Hepatocyte (in vitro differentiated cells): Measurements from ENCODE around the gene SMIM43. TPM values are rescaled to one million over a fixed set of nuclear protein-coding genes. Genes with fewer than 3 reads are reported as not detected.

Experiments used
- DNase-seq: peaks from one replicate; pipeline ENCODE4 v3.0.0-alpha.2; 2016; ENCODE audit warnings: low spot score
- H2AFZ ChIP-seq: fragments of 200-600 bp; sonication (generic); 2 replicates; pipeline ENCODE4 v1.6.0; 2016; ENCODE audit warnings: antibody characterized with exemption, mild to moderate bottlenecking
- H3K27ac ChIP-seq: fragments of 200-600 bp; sonication (generic); 2 replicates; pipeline ENCODE4 v1.5.1; 2016; ENCODE audit warnings: mild to moderate bottlenecking
- H3K27me3 ChIP-seq: fragments of 200-600 bp; sonication (generic); 2 replicates; pipeline ENCODE4 v1.6.1; 2016
- H3K36me3 ChIP-seq: fragments of 200-600 bp; sonication (generic); replicated peaks from 2 replicates; pipeline ENCODE4 v1.5.1; 2016; ENCODE audit warnings: low read depth; ENCODE audit not compliant: insufficient read depth
- H3K4me1 ChIP-seq: fragments of 200-600 bp; sonication (generic); 2 replicates; pipeline ENCODE4 v1.5.1; 2016; ENCODE audit warnings: mild to moderate bottlenecking, moderate library complexity; ENCODE audit not compliant: insufficient read depth
- H3K4me2 ChIP-seq: fragments of 200-600 bp; sonication (generic); 2 replicates; pipeline ENCODE4 v1.6.0; 2016
- H3K4me3 ChIP-seq: fragments of 200-600 bp; sonication (generic); 2 replicates; pipeline ENCODE4 v1.5.1; 2016; ENCODE audit warnings: mild to moderate bottlenecking
- H3K79me2 ChIP-seq: fragments of 200-600 bp; sonication (generic); 2 replicates; pipeline ENCODE4 v1.6.0; 2017; ENCODE audit warnings: mild to moderate bottlenecking
- H3K9me2 ChIP-seq: fragments of 200-600 bp; sonication (generic); replicated peaks from 2 replicates; pipeline ENCODE4 v1.6.0; 2017; ENCODE audit warnings: mild to moderate bottlenecking; ENCODE audit not compliant: insufficient read depth
- H3K9me3 ChIP-seq: fragments of 200-600 bp; sonication (generic); 2 replicates; pipeline ENCODE4 v1.5.1; 2016; ENCODE audit warnings: low read depth, mild to moderate bottlenecking
- H4K20me1 ChIP-seq: fragments of 200-600 bp; sonication (generic); 2 replicates; pipeline ENCODE4 v1.6.0; 2016; ENCODE audit warnings: mild to moderate bottlenecking; ENCODE audit not compliant: insufficient read depth, poor library complexity, severe bottlenecking
- EZH2 ChIP-seq: fragments of 200-600 bp; sonication (generic); IDR thresholded peaks from 2 replicates; pipeline ENCODE4 v1.6.1; 2016; ENCODE audit warnings: antibody characterized with exemption, mild to moderate bottlenecking, borderline replicate concordance
- EZH2phosphoT487 ChIP-seq: fragments of 200-600 bp; sonication (generic); IDR thresholded peaks from one replicate; pipeline ENCODE4 v1.6.1; 2018; ENCODE audit warnings: antibody characterized with exemption, mild to moderate bottlenecking, low read depth, moderate library complexity; ENCODE audit not compliant: unreplicated experiment, severe bottlenecking
- WGBS: methylation state at CpG from one replicate; pipeline ENCODE4 v1.1.6; 2016; ENCODE audit warnings: low lambda C conversion rate; ENCODE audit errors: missing lambda C conversion rate; 5-methylcytosine and 5-hydroxymethylcytosine counted together
- polyA plus RNA-seq: library from polyadenylated mRNA; unstranded; fragments of >200 nt; fragmentation: Nextera tagmentation; extraction: Ambion mirVana; gene quantifications from 2 replicates; pipeline ENCODE4 v1.2.1, GENCODE V29; 2016
- total RNA-seq: library from RNA; depleted of rRNA; stranded (reverse); fragments of >200 nt; gene quantifications from 2 replicates; pipeline ENCODE4 v1.2.3, GENCODE V29; 2014
- TF ChIP-seq, protein P1 (sequence below): fragments of 200-600 bp; sonication (generic); IDR thresholded peaks from 2 replicates; pipeline ENCODE4 v1.5.1; 2016; ENCODE audit warnings: antibody characterized with exemption, mild to moderate bottlenecking; ENCODE audit not compliant: poor library complexity

SMIM43 gene
- total and polyA plus RNA-seq, 2 experiments from 2014 or later = 0.95 TPM; not detected in 1

DNA sequence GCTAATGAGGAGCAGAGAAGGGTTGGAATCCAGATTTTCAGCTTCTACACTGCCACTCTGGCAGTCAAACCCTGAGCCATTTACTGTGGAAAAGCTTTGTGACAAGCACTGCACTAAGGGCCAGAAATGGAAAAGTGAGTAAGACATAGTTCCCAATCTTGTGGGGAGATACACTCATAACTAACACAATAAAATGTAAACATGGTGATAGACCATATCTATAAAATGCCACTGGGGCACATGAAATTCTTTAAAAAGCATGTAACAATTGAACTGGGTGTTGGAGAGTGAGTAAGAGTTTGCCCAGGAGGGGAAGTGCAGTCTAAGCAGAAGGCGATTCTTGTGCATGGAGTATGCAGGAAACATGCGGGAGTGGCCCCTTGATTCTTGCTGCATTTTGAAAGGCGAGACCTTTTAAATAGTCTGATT lies 36.2 kb downstream of the SMIM43 start:
- no peak overlapping the region for H3K4me2 ChIP-seq
- no peaks in the 10 kb centered on the region for H3K27me3 ChIP-seq
- no peak for DNase-seq
- 76% methylated on average over 3 of the region's 3 CpGs for WGBS
- H3K4me3 ChIP-seq = no peak overlapping the region
- no peaks in the 10 kb centered on the region for H3K4me1 ChIP-seq
- no peak overlapping the region for H3K27ac ChIP-seq
- no peaks in the 10 kb centered on the region for H3K9me3 ChIP-seq
- TF ChIP-seq EZH2 (no peak), EZH2phosphoT487 (no peak)
- TF ChIP-seq, protein P1, sequence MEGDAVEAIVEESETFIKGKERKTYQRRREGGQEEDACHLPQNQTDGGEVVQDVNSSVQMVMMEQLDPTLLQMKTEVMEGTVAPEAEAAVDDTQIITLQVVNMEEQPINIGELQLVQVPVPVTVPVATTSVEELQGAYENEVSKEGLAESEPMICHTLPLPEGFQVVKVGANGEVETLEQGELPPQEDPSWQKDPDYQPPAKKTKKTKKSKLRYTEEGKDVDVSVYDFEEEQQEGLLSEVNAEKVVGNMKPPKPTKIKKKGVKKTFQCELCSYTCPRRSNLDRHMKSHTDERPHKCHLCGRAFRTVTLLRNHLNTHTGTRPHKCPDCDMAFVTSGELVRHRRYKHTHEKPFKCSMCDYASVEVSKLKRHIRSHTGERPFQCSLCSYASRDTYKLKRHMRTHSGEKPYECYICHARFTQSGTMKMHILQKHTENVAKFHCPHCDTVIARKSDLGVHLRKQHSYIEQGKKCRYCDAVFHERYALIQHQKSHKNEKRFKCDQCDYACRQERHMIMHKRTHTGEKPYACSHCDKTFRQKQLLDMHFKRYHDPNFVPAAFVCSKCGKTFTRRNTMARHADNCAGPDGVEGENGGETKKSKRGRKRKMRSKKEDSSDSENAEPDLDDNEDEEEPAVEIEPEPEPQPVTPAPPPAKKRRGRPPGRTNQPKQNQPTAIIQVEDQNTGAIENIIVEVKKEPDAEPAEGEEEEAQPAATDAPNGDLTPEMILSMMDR = no peak
- H4K20me1 ChIP-seq = no peaks in the 10 kb centered on the region
- H3K36me3 ChIP-seq = no peaks in the 10 kb centered on the region
- no peaks in the 10 kb centered on the region for H3K79me2 ChIP-seq
- no peaks in the 10 kb centered on the region for H3K9me2 ChIP-seq
- no peak overlapping the region for H2AFZ ChIP-seq

DNA sequence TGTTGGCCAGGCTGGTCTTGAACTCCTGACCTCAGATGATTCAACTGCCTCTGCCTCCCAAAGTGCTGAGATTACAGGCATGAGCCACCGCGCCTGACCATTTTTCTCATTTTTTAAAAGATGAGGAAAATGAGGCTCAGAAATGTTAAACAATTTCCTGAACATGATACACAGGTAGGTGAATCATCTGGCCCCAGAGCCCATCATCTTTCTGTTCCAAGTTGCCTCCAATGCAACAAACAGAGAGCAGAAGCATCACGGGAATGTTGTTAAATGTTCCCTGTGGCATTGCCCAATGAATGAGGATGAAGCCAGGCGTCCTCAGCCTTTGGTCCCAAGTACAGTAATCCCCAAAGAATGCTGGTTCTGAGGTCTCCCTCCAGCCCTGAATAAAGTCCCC lies 36.9 kb downstream of the SMIM43 start:
- DNase-seq = no peak
- TF ChIP-seq EZH2 (no peak), EZH2phosphoT487 (no peak)
- TF ChIP-seq, protein P1 = no peak
- H4K20me1 ChIP-seq = no peaks in the 10 kb centered on the region
- no peaks in the 10 kb centered on the region for H3K4me1 ChIP-seq
- H3K4me3 ChIP-seq = no peak overlapping the region
- H3K27ac ChIP-seq = no peak overlapping the region
- H3K9me2 ChIP-seq = no peaks in the 10 kb centered on the region
- H3K79me2 ChIP-seq = no peaks in the 10 kb centered on the region
- WGBS = 77% methylated on average over 4 of the region's 4 CpGs
- no peaks in the 10 kb centered on the region for H3K36me3 ChIP-seq
- H3K27me3 ChIP-seq = no peaks in the 10 kb centered on the region
- H3K4me2 ChIP-seq = no peak overlapping the region
- no peaks in the 10 kb centered on the region for H3K9me3 ChIP-seq
- no peak overlapping the region for H2AFZ ChIP-seq

DNA sequence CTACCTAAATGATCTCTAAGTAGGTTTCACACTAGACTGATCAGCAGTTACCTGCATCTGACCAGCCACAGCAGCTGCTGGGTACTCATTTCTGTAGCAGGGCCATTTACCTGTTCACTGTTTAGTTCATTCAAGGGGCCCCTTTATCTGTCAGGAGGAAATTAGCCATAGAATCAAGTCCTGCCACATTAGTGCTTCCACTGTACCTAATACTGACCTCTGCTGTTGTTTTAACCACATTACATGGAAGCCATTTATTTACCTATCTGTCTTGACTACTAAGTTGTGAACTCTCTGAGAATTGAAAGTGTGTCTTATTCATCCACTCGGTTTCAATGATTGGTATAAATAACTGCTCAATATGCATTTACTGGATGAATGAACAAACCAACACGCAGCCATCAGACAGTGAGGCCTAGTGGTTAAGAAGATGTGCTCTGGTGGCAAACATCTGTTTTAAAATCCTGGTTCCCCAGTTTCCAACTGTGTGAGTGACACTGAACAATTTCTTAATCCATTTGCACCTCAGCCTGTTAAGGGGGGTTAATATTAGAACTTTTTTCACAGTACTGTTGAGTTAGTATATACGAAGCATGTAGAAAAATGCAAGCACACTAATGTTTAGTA lies 38.2 kb downstream of the SMIM43 start:
- Histone ChIP-seq H4K20me1 (no peaks in the 10 kb centered on the region), H3K27ac (no peak overlapping the region), H3K36me3 (no peaks in the 10 kb centered on the region), H3K9me3 (no peaks in the 10 kb centered on the region), H3K4me1 (no peaks in the 10 kb centered on the region), H3K9me2 (no peaks in the 10 kb centered on the region), H3K27me3 (no peaks in the 10 kb centered on the region), H2AFZ (no peak overlapping the region), H3K4me2 (no peak overlapping the region), H3K79me2 (no peaks in the 10 kb centered on the region), H3K4me3 (no peak overlapping the region)
- TF ChIP-seq EZH2phosphoT487 = no peak
- TF ChIP-seq, protein P1 = peak; percentile 63
- peak; percentile 66 for DNase-seq
- 40% methylated on average over 3 of the region's 3 CpGs for WGBS
